22Rv1 (cell line): ENCODE results near the gene RBPJL.

Experiments
- CTCF ChIP-seq: fragments of 450-650 bp; IDR thresholded peaks from 2 replicates; pipeline ENCODE4 v1.5.1; 2017; ENCODE audit warnings: mild to moderate bottlenecking
- ZFX ChIP-seq: fragments of 450-650 bp; IDR thresholded peaks from 2 replicates; pipeline ENCODE4 v1.6.1; 2017; ENCODE audit warnings: antibody characterized with exemption, borderline replicate concordance

GRCh38 chr20:45313065-45313695 is 6.5 kb downstream of the RBPJL start:
- no peak for TF ChIP-seq CTCF
- no peak for TF ChIP-seq ZFX
